Motor neuron (in vitro differentiated cells): ENCODE data around the gene MTMR3. TPM values are rescaled to one million over a fixed set of nuclear protein-coding genes. Genes with fewer than 3 reads are reported as not detected.
"Not testable (repeated sequence)": the region's sequence is repeated elsewhere in the genome, so short reads cannot be mapped to it uniquely, and the experiment has no call there.

Experiments used
- ATAC-seq, 8 experiments: fragments of 200-7000 bp; cut with Tn5 transposase; replicated peaks in 6 of 8; 2 replicates each; pipeline ENCODE4 v1.8.0; 2021; ENCODE audit warnings: mild to moderate bottlenecking in 8 of 8, moderate library complexity in 8 of 8
- H3K27ac ChIP-seq, 2 donors: fragments of 250-450 bp; sonication (Bioruptor Pico); 2 replicates each; pipeline ENCODE4 v1.9.0; 2021; ENCODE audit warnings: antibody characterized with exemption in 2 of 2, mild to moderate bottlenecking in 2 of 2, moderate library complexity in 1 of 2
- H3K4me1 ChIP-seq, 2 donors: fragments of 250-450 bp; sonication (Bioruptor Pico); replicated peaks in 1 of 2; 2 replicates each; pipeline ENCODE4 v1.6.1; 2021; ENCODE audit warnings: antibody characterized with exemption in 2 of 2, mild to moderate bottlenecking in 2 of 2, moderate library complexity in 1 of 2
- H3K4me3 ChIP-seq, 5 donors: fragments of 250-450 bp; sonication (Bioruptor Pico); 2 replicates each; pipeline ENCODE4 v1.9.0; 2021; ENCODE audit warnings: antibody characterized with exemption in 5 of 5, mild to moderate bottlenecking in 5 of 5, moderate library complexity in 4 of 5
- WGBS, 10 experiments: fragments of 450-650 bp; shearing (Covaris generic); methylation state at CpG; one replicate each; pipeline ENCODE4 v1.0.0; 2022; 5-methylcytosine and 5-hydroxymethylcytosine counted together
- in situ Hi-C, 9 experiments: fragments of 400-800 bp; cut with MboI; loops; one replicate each; pipeline ENCODE4 v1.15.0; 2021; ENCODE audit warnings: low sequenced_read_pairs in 9 of 9, low pct_unique_long_range_greater_than_20kb in 2 of 9; ENCODE audit not compliant: unreplicated experiment in 9 of 9
- total RNA-seq, 8 experiments: library from RNA; unstranded; fragments of 300-600 nt; gene quantifications; 2 replicates each; pipeline versions ENCODE4 v1.2.3 to v1.2.4, GENCODE V29; 2022

Gene MTMR3
- total RNA-seq, 8 experiments from 2014 or later: 16.9 to 50.3 (median 21.6) TPM

GRCh38 chr22:29854432-29854831 lies 28.5 kb upstream of the MTMR3 start:
- WGBS, 10 experiments: 33 to 100% (median 80%) methylated on average over 1 to 3 of the region's 3 CpGs; no CpG with 5 or more reads in 5 of the 10 experiments
- peak in 2 of 8 experiments; percentile 24 to 46 for ATAC-seq
- Histone ChIP-seq H3K27ac (no peak overlapping the region), H3K4me1 (no peaks in the 10 kb centered on the region), H3K4me3 (no peak overlapping the region)
- in situ Hi-C loops: no loop called here

- 29 to 100% (median 63%) methylated on average over 1 to 5 of the region's 10 CpGs; no CpG with 5 or more reads in 2 of the 10 experiments for WGBS, 10 experiments
- ATAC-seq: no peak
- in situ Hi-C loops: no loop called here
- no peaks in the 10 kb centered on the region for H3K4me1 ChIP-seq
- no peak overlapping the region for H3K27ac ChIP-seq
- no peak overlapping the region for H3K4me3 ChIP-seq
Observed at GRCh38 chr22:29855611-29856181, 27.3 kb upstream of the MTMR3 start.

- no peak for ATAC-seq
- no peak overlapping the region for H3K4me3 ChIP-seq
- no peak overlapping the region for H3K27ac ChIP-seq
- in situ Hi-C loops: no loop called here
- H3K4me1 ChIP-seq: no peaks in the 10 kb centered on the region
- 0 to 92% (median 69%) methylated on average over 1 to 3 of the region's 3 CpGs; no CpG with 5 or more reads in 4 of the 10 experiments for WGBS, 10 experiments
Observed at GRCh38 chr22:29856496-29856895, 26.5 kb upstream of the MTMR3 start.

- H3K4me1 ChIP-seq, H3K27ac ChIP-seq, in situ Hi-C loops, ATAC-seq, H3K4me3 ChIP-seq: not testable (repeated sequence)
- 50 to 75% (median 70%) methylated on average over 1 to 4 of the region's 9 CpGs; no CpG with 5 or more reads in 4 of the 10 experiments for WGBS, 10 experiments
Observed at GRCh38 chr22:29859030-29859429, 23.9 kb upstream of the MTMR3 start.

- ATAC-seq: no peak
- H3K4me1 ChIP-seq: no peaks in the 10 kb centered on the region
- in situ Hi-C loops: no loop called here
- no peak overlapping the region for H3K4me3 ChIP-seq
- H3K27ac ChIP-seq: no peak overlapping the region
- 50 to 94% (median 79%) methylated on average over 1 to 2 of the region's 2 CpGs; no CpG with 5 or more reads in 1 of the 10 experiments for WGBS, 10 experiments
Observed at GRCh38 chr22:29860006-29860766, 22.8 kb upstream of the MTMR3 start.

- in situ Hi-C loops: no loop called here
- 22 to 100% (median 71%) methylated on average over 1 to 2 of the region's 2 CpGs; no CpG with 5 or more reads in 3 of the 10 experiments for WGBS, 10 experiments
- ATAC-seq: no peak
Observed at GRCh38 chr22:29861672-29862297, 21.2 kb upstream of the MTMR3 start.

GRCh38 chr22:29865572-29865971 lies 17.4 kb upstream of the MTMR3 start:
- 60 to 100% (median 92%) methylated on average over 1 to 13 of the region's 13 CpGs for WGBS, 10 experiments
- in situ Hi-C loops, H3K4me3 ChIP-seq, ATAC-seq, H3K27ac ChIP-seq, H3K4me1 ChIP-seq: not testable (repeated sequence)

More at GRCh38 chr22:29861672-29862297, 21.2 kb upstream of the MTMR3 start:
- Histone ChIP-seq H3K4me1 (no peaks in the 10 kb centered on the region), H3K4me3 (no peak overlapping the region), H3K27ac (no peak overlapping the region)

GRCh38 chr22:29867260-29867659 lies 15.7 kb upstream of the MTMR3 start:
- H3K27ac ChIP-seq: no peak overlapping the region
- H3K4me3 ChIP-seq: no peak overlapping the region
- peaks cover 14 to 16% of the 10 kb centered on the region in 2 donors for H3K4me1 ChIP-seq
- in situ Hi-C loops: no loop called here
- ATAC-seq: no peak

GRCh38 chr22:29867851-29868250 lies 15.1 kb upstream of the MTMR3 start:
- in situ Hi-C loops: no loop called here
- H3K4me3 ChIP-seq: no peak overlapping the region
- H3K27ac ChIP-seq: no peak overlapping the region
- H3K4me1 ChIP-seq: peaks cover 19 to 21% of the 10 kb centered on the region in 2 donors
- no peak for ATAC-seq
- 44 to 92% (median 83%) methylated on average over 1 to 3 of the region's 3 CpGs; no CpG with 5 or more reads in 3 of the 10 experiments for WGBS, 10 experiments

GRCh38 chr22:29870574-29870973 lies 12.4 kb upstream of the MTMR3 start:
- in situ Hi-C loops: no loop called here
- H3K4me1 ChIP-seq: peaks cover 19 to 21% of the 10 kb centered on the region in 2 donors
- no peak overlapping the region for H3K4me3 ChIP-seq
- WGBS, 10 experiments: 60 to 100% (median 90%) methylated on average over 1 to 2 of the region's 3 CpGs; no CpG with 5 or more reads in 2 of the 10 experiments
- peak overlapping the region in 1 of 2 donors; percentile 58 for H3K27ac ChIP-seq
- ATAC-seq: no peak

- WGBS, 10 experiments: 0 to 100% (median 5%) methylated on average over 1 to 4 of the region's 5 CpGs; no CpG with 5 or more reads in 3 of the 10 experiments
- Histone ChIP-seq H3K4me1 (peaks cover 19 to 21% of the 10 kb centered on the region in 2 donors), H3K4me3 (no peak overlapping the region), H3K27ac (peak overlapping the region; percentile 58 to 60)
- in situ Hi-C loops: no loop called here
- peak in 6 of 8 experiments; percentile 25 to 100 (median 99) for ATAC-seq
Observed at GRCh38 chr22:29871684-29872083, 11.3 kb upstream of the MTMR3 start.

- Histone ChIP-seq H3K4me1 (peaks cover 19 to 21% of the 10 kb centered on the region in 2 donors), H3K4me3 (no peak overlapping the region), H3K27ac (peak overlapping the region; percentile 58 to 60)
- in situ Hi-C loops: no loop called here
- peak in 5 of 8 experiments; percentile 45 to 53 (median 50) for ATAC-seq
- 86 to 88% methylated on average over 1 to 2 of the region's 3 CpGs; no CpG with 5 or more reads in 8 of the 10 experiments for WGBS, 10 experiments
Observed at GRCh38 chr22:29872144-29872893, 10.7 kb upstream of the MTMR3 start.
